Nephron progenitor cell (in vitro differentiated cells): ENCODE results near the gene NTHL1.

Source experiments
- DNase-seq: peaks from one replicate; pipeline ENCODE4 v3.0.0; 2021
- H3K27ac Mint-ChIP-seq: 2 replicates; pipeline ENCODE4 v1.8.0; 2021; ENCODE audit warnings: mild to moderate bottlenecking, moderate library complexity, mixed read lengths
- H3K27me3 Mint-ChIP-seq: 2 replicates; pipeline ENCODE4 v1.8.0; 2021; ENCODE audit warnings: mild to moderate bottlenecking, low read depth, mixed read lengths; ENCODE audit not compliant: poor library complexity
- H3K36me3 Mint-ChIP-seq: 2 replicates; pipeline ENCODE4 v1.8.0; 2021; ENCODE audit warnings: low read depth, mixed read lengths
- H3K4me1 Mint-ChIP-seq: 2 replicates; pipeline ENCODE4 v1.8.0; 2021; ENCODE audit warnings: mixed read lengths
- H3K4me3 Mint-ChIP-seq: 2 replicates; pipeline ENCODE4 v1.8.0; 2021; ENCODE audit warnings: mild to moderate bottlenecking, moderate library complexity, mixed read lengths
- H3K9me3 Mint-ChIP-seq: 2 replicates; pipeline ENCODE4 v1.8.0; 2021; ENCODE audit warnings: mild to moderate bottlenecking, moderate library complexity, mixed read lengths
- TF ChIP-seq, protein P1 (sequence below): fragments of 200-600 bp; sonication (generic); IDR thresholded peaks from 2 replicates; pipeline ENCODE4 v1.5.0; 2021; ENCODE audit warnings: antibody characterized with exemption

The NTHL1 gene

GRCh38 chr16:2078096-2078495 is 30.5 kb upstream of the NTHL1 start:
- Mint-ChIP-seq H3K4me1 (peaks cover 6% of the 10 kb centered on the region), H3K27ac (no peak overlapping the region), H3K27me3 (no peaks in the 10 kb centered on the region), H3K4me3 (no peak overlapping the region), H3K9me3 (no peaks in the 10 kb centered on the region), H3K36me3 (peaks cover 18% of the 10 kb centered on the region)
- DNase-seq: no peak
- TF ChIP-seq, protein P1, sequence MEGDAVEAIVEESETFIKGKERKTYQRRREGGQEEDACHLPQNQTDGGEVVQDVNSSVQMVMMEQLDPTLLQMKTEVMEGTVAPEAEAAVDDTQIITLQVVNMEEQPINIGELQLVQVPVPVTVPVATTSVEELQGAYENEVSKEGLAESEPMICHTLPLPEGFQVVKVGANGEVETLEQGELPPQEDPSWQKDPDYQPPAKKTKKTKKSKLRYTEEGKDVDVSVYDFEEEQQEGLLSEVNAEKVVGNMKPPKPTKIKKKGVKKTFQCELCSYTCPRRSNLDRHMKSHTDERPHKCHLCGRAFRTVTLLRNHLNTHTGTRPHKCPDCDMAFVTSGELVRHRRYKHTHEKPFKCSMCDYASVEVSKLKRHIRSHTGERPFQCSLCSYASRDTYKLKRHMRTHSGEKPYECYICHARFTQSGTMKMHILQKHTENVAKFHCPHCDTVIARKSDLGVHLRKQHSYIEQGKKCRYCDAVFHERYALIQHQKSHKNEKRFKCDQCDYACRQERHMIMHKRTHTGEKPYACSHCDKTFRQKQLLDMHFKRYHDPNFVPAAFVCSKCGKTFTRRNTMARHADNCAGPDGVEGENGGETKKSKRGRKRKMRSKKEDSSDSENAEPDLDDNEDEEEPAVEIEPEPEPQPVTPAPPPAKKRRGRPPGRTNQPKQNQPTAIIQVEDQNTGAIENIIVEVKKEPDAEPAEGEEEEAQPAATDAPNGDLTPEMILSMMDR: no peak

DNA sequence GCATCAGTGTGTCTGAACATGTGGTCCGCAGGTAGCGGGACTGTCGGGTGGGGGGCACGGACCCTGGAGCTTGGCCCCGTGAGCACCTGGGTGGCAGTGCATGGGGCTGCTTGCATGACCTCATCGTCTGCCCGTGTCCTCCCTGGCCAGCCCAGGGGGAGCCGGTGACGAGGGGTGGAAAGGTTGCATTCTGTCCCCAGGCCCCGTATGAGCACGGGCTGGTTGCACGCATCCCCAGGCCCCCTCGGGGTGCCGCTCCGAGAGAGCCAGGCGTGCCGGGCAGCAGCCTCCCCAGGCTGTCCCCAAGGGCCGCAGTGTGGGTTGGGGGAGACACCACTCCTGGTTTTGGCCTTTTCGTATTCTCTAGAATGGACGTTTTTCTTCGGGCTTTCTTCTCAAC is 30.1 kb upstream of the NTHL1 start:
- no peaks in the 10 kb centered on the region for H3K9me3 Mint-ChIP-seq
- TF ChIP-seq, protein P1: no peak
- no peak overlapping the region for H3K4me3 Mint-ChIP-seq
- peaks cover 18% of the 10 kb centered on the region for H3K36me3 Mint-ChIP-seq
- peaks cover 6% of the 10 kb centered on the region for H3K4me1 Mint-ChIP-seq
- no peak for DNase-seq
- H3K27me3 Mint-ChIP-seq: no peaks in the 10 kb centered on the region
- no peak overlapping the region for H3K27ac Mint-ChIP-seq

DNA sequence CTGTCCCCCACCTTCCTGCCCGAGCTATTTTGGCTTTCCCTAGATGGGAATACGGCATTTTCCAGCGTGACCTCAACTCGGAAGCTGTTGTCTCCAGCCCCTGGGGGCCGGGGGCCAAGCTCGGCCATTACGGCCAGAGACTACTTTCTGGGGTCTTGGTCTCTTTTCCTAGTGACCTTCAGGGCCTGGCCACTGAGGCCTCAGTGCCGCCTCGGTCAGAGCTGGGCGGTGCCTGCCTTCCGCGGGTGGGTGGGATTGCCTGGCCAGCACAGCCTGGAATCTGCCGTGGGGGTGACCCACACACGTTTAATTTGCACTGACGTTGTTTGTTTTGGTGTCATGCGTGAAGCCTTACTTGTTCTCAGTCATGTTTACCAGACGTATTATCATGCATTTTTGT is 29.4 kb upstream of the NTHL1 start:
- no peak overlapping the region for H3K4me3 Mint-ChIP-seq
- H3K27me3 Mint-ChIP-seq: no peaks in the 10 kb centered on the region
- no peak for DNase-seq
- TF ChIP-seq, protein P1: no peak
- H3K27ac Mint-ChIP-seq: no peak overlapping the region
- no peaks in the 10 kb centered on the region for H3K9me3 Mint-ChIP-seq
- H3K4me1 Mint-ChIP-seq: peaks cover under 1% of the 10 kb centered on the region
- peaks cover 22% of the 10 kb centered on the region for H3K36me3 Mint-ChIP-seq

- no peak for DNase-seq
- TF ChIP-seq, protein P1: no peak
- H3K9me3 Mint-ChIP-seq: no peaks in the 10 kb centered on the region
- H3K27ac Mint-ChIP-seq: no peak overlapping the region
- no peaks in the 10 kb centered on the region for H3K27me3 Mint-ChIP-seq
- no peak overlapping the region for H3K4me3 Mint-ChIP-seq
- peaks cover 23% of the 10 kb centered on the region for H3K36me3 Mint-ChIP-seq
- H3K4me1 Mint-ChIP-seq: no peaks in the 10 kb centered on the region
These were observed 28.6 kb upstream of the NTHL1 start for GRCh38 chr16:2076072-2076865.

- no peak overlapping the region for H3K4me3 Mint-ChIP-seq
- H3K27me3 Mint-ChIP-seq: no peaks in the 10 kb centered on the region
These were observed 28.0 kb upstream of the NTHL1 start for GRCh38 chr16:2075631-2076030.

More at GRCh38 chr16:2075631-2076030, 28.0 kb upstream of the NTHL1 start:
- Mint-ChIP-seq H3K36me3 (peaks cover 23% of the 10 kb centered on the region), H3K27ac (no peak overlapping the region), H3K4me1 (no peaks in the 10 kb centered on the region), H3K9me3 (no peaks in the 10 kb centered on the region)
- DNase-seq: no peak
- TF ChIP-seq, protein P1: no peak
